ENCODE results near the gene EYA2.
A peak's percentile ranks its signal among the peaks of the same experiment; 100 is the strongest.

The EYA2 gene

GRCh38 chr20:47013606-47014005, 119.0 kb downstream of the EYA2 start:
- DNase-seq = no peak

GRCh38 chr20:47016068-47016664, 121.5 kb downstream of the EYA2 start:
- no peak for DNase-seq

GRCh38 chr20:47018381-47018780, 123.7 kb downstream of the EYA2 start:
- no peak for DNase-seq

GRCh38 chr20:47019121-47019824, 124.6 kb downstream of the EYA2 start:
- DNase-seq = no peak

- no peak for DNase-seq
Measured at GRCh38 chr20:47020231-47020630, 125.6 kb downstream of the EYA2 start.

- DNase-seq = no peak
Measured at GRCh38 chr20:47021850-47022249, 127.2 kb downstream of the EYA2 start.

- DNase-seq = no peak
Measured at GRCh38 chr20:47024461-47024937, 129.9 kb downstream of the EYA2 start.

GRCh38 chr20:47027042-47027441, 132.4 kb downstream of the EYA2 start:
- DNase-seq = no peak

GRCh38 chr20:47027456-47027855, 132.8 kb downstream of the EYA2 start:
- DNase-seq = no peak

GRCh38 chr20:47028487-47028886, 133.8 kb downstream of the EYA2 start:
- DNase-seq = no peak

- no peak for DNase-seq
Measured at GRCh38 chr20:47029845-47030244, 135.2 kb downstream of the EYA2 start.

GRCh38 chr20:47030271-47030810, 135.7 kb downstream of the EYA2 start:
- no peak for DNase-seq

GRCh38 chr20:47031004-47031403, 136.4 kb downstream of the EYA2 start:
- DNase-seq = no peak

GRCh38 chr20:47031821-47032220, 137.2 kb downstream of the EYA2 start:
- DNase-seq = no peak

GRCh38 chr20:47032933-47033578, 138.4 kb downstream of the EYA2 start:
- no peak for DNase-seq

GRCh38 chr20:47033665-47034064, 139.0 kb downstream of the EYA2 start:
- DNase-seq = no peak

GRCh38 chr20:47035026-47035590, 140.5 kb downstream of the EYA2 start:
- no peak for DNase-seq

GRCh38 chr20:47036091-47036870, 141.6 kb downstream of the EYA2 start:
- no peak for DNase-seq

GRCh38 chr20:47038566-47039560, 144.2 kb downstream of the EYA2 start:
- peak; percentile 36 for DNase-seq

GRCh38 chr20:47040506-47041125, 146.0 kb downstream of the EYA2 start:
- no peak for DNase-seq

- no peak for DNase-seq
Measured at GRCh38 chr20:47041396-47041899, 146.8 kb downstream of the EYA2 start.
